H1 (cell line): Measurements from ENCODE around the gene NCLN.

Experiments used
- EZH2 ChIP-seq: fragments of 200-600 bp; sonication (generic); IDR thresholded peaks from 2 replicates; pipeline ENCODE4 v1.7.1; 2012; ENCODE audit warnings: low read depth, mild to moderate bottlenecking, moderate library complexity, low read length, inconsistent platforms; ENCODE audit not compliant: severe bottlenecking
- RBBP5 ChIP-seq: IDR thresholded peaks from 2 replicates; pipeline ENCODE4 v1.7.1; 2012; ENCODE audit warnings: low read depth, mild to moderate bottlenecking, inconsistent platforms, low read length, moderate library complexity, borderline replicate concordance
- YY1 ChIP-seq: IDR thresholded peaks from 2 replicates; pipeline ENCODE4 v1.6.1; 2011; ENCODE audit warnings: low read depth, mild to moderate bottlenecking, low read length

DNA sequence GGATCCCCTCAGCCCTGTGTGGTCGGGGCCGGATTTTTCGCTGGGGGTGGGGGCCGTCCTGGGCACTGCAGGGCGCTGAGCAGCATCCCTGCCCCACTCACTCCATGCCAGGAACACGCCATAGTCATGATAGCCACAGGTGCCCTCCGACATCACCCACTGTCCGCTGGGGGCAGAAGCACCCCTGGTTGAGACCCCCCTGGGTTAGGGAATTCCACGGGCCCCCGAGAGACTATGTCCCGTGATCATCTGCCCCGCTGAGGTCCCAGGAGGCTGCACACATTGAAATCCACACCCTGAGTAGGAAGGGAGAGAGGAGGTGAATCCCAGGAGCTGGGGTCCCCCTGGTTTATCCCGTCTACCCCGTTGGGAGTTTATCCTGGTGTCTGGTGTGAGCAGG is 16.2 kb downstream of the NCLN start:
- TF ChIP-seq YY1: no peak
- TF ChIP-seq EZH2: no peak
- no peak for TF ChIP-seq RBBP5
